ENCODE measurements around the gene DMD.

DNA sequence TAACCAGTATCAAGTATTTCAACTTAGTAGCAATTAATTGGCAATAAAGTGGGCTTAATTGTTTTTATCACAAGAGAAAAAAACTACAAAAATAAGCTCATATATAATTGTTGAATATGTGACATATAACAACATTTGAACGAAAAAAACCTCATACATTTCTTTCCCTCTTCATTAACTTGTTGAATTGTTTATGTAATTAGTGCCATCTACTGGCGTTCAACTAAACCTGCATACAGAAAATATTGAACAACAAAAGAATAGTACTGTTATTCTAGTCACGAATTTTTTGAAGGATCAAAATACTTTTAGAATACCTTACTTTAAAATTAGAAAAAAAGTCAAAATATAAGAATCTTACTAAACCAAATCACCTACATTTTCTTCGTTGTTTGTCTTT, 1553.0 kb downstream of the DMD start:
- TF ChIP-seq RAD21 (IDR thresholded peaks at IDR 0.05 in 1 of 2, conservative IDR thresholded peaks at IDR 0.05 in 1 of 2; ENCODE audit: low read depth in 2 of 2, low read length in 2 of 2) (peak in 1 of 2 experiments; percentile 50; a peak in 3 of 4 replicates), BRCA1 (IDR thresholded peaks at IDR 0.05; ENCODE audit: low read depth, low read length) (no peak), RBBP5 (IDR thresholded peaks at IDR 0.05; ENCODE audit: borderline replicate concordance, low read depth, low read length) (no peak), RFX5 (IDR thresholded peaks at IDR 0.05; ENCODE audit: borderline replicate concordance, low read depth, low read length) (no peak), POLR2A (IDR thresholded peaks at IDR 0.05; ENCODE audit: control extremely low read depth in 1 of 2, low read depth in 2 of 2, low read length in 2 of 2) (no peak)
- TF ChIP-seq, protein P1, sequence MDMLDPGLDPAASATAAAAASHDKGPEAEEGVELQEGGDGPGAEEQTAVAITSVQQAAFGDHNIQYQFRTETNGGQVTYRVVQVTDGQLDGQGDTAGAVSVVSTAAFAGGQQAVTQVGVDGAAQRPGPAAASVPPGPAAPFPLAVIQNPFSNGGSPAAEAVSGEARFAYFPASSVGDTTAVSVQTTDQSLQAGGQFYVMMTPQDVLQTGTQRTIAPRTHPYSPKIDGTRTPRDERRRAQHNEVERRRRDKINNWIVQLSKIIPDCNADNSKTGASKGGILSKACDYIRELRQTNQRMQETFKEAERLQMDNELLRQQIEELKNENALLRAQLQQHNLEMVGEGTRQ (IDR thresholded peaks at IDR 0.05; ENCODE audit: low read length), result no peak

Data from H1 (cell line).